K562 (cell line): Measurements from ENCODE around the gene OSBPL10. TPM values are rescaled to one million over a fixed set of nuclear protein-coding genes. Genes with fewer than 3 reads are reported as not detected.

Experiments
- ATAC-seq: fragments of 200-7000 bp; cut with Tn5 transposase; 3 replicates; pipeline ENCODE4 v1.9.1; 2020; ENCODE audit warnings: moderate library complexity
- BruUV-seq: library from RNA; stranded (reverse); fragments of 400-500 nt; replicated peaks from 2 replicates; lab custom pipeline; 2021; lab: Mats Ljungman, UMichigan
- CTCF ChIA-PET: fragments of 300-600 bp; formaldehyde crosslinking; extraction: SDS; loops from one replicate; lab custom pipeline; 2021; ENCODE audit warnings: low intra/inter-chr PET ratio; lab: Yijun Ruan, JAX
- POLR2A ChIA-PET: fragments of 300-600, 350-650 bp; sonication (Branson Sonifier 250); formaldehyde crosslinking; extraction: SDS; loops from one replicate; lab custom pipeline; 2021; ENCODE audit warnings: antibody characterized with exemption, inconsistent platforms; lab: Yijun Ruan, JAX
- DNase-seq, 4 experiments: peaks; one replicate each; pipeline versions ENCODE4 v3.0.0 to v3.0.0-alpha.2; 2011 to 2018; ENCODE audit warnings: low spot score in 3 of 4, mixed read lengths in 3 of 4; ENCODE audit errors: extremely low read depth in 1 of 4
- FAIRE-seq: peaks from 2 replicates; lab custom pipeline; 2011; peaks lifted over from hg19 to GRCh38; lab: Jason Lieb, UNC
- H2AFZ ChIP-seq: 2 replicates; pipeline ENCODE4 v1.6.0; 2011; ENCODE audit warnings: low read depth, low read length, control low read depth, inconsistent platforms
- H3K27ac ChIP-seq: fragments of 200-600 bp; 3 replicates; pipeline ENCODE4 v1.8.0; 2011; ENCODE audit warnings: low read depth, mild to moderate bottlenecking, control low read depth, inconsistent platforms, low read length, moderate library complexity, mixed read lengths; ENCODE audit errors: extremely low read depth
- H3K27me3 ChIP-seq, 2 experiments: fragments of 300-600 bp in 1 of 2; 2 replicates in 1 of 2; 3 replicates in 1 of 2; pipeline versions ENCODE4 v1.6.0 to v1.8.0; 2011; ENCODE audit warnings: inconsistent platforms in 2 of 2, low read length in 2 of 2, mild to moderate bottlenecking in 1 of 2, mixed read lengths in 1 of 2, moderate library complexity in 1 of 2; ENCODE audit not compliant: control insufficient read depth in 2 of 2, insufficient read depth in 2 of 2
- H3K36me3 ChIP-seq: fragments of 300-600 bp; 3 replicates; pipeline ENCODE4 v1.8.0; 2011; ENCODE audit warnings: mild to moderate bottlenecking, low read length, inconsistent platforms; ENCODE audit not compliant: control insufficient read depth, insufficient read depth
- H3K4me1 ChIP-seq, 2 experiments: fragments of 200-600 bp in 1 of 2; replicated peaks in 1 of 2; 2 replicates in 1 of 2; 3 replicates in 1 of 2; pipeline versions ENCODE4 v1.5.1 to v1.8.0; 2011; ENCODE audit warnings: inconsistent platforms in 2 of 2, low read length in 2 of 2, mild to moderate bottlenecking in 1 of 2, mixed read lengths in 1 of 2, moderate library complexity in 1 of 2; ENCODE audit not compliant: control insufficient read depth in 2 of 2, insufficient read depth in 2 of 2
- H3K4me2 ChIP-seq: 2 replicates; pipeline ENCODE4 v1.6.1; 2011; ENCODE audit warnings: low read length, control low read depth, inconsistent platforms, mixed read lengths; ENCODE audit not compliant: insufficient read depth
- H3K4me3 ChIP-seq: fragments of 200-600 bp; sonication (generic), shearing (Covaris generic); 2 replicates; pipeline ENCODE4 v1.5.1; 2016; ENCODE audit warnings: control low read depth, inconsistent platforms
- H3K79me2 ChIP-seq: fragments of 200-600 bp; 3 replicates; pipeline ENCODE4 v1.8.0; 2011; ENCODE audit warnings: low read length, inconsistent platforms; ENCODE audit not compliant: control insufficient read depth, insufficient read depth
- H3K9ac ChIP-seq, 2 experiments: 2 replicates each; pipeline versions ENCODE4 v1.6.0 to v1.6.1; 2011; ENCODE audit warnings: low read depth in 2 of 2, low read length in 2 of 2, control low read depth in 1 of 2, inconsistent platforms in 1 of 2, mild to moderate bottlenecking in 1 of 2, mixed read lengths in 1 of 2; ENCODE audit not compliant: insufficient read depth in 1 of 2
- H3K9me1 ChIP-seq: one replicate; pipeline ENCODE4 v1.6.0; 2011; ENCODE audit warnings: inconsistent platforms, mild to moderate bottlenecking, low read length, moderate library complexity; ENCODE audit not compliant: control insufficient read depth, insufficient read depth
- H3K9me3 ChIP-seq: replicated peaks from 2 replicates; pipeline ENCODE4 v1.5.1; 2011; ENCODE audit warnings: low read depth, low read length, inconsistent platforms; ENCODE audit not compliant: control insufficient read depth, insufficient read depth
- H4K20me1 ChIP-seq: replicated peaks from 2 replicates; pipeline ENCODE4 v1.6.1; 2011; ENCODE audit warnings: low read length, inconsistent platforms, mixed read lengths; ENCODE audit not compliant: control insufficient read depth, insufficient read depth
- ETS2 ChIP-seq: IDR thresholded peaks from 2 replicates; pipeline ENCODE4 v1.6.1; 2016; ENCODE audit warnings: borderline replicate concordance, missing genetic modification characterization, mild to moderate bottlenecking, moderate library complexity, missing compliant biosample characterization; ENCODE audit not compliant: poor library complexity, severe bottlenecking
- GTF2E2 ChIP-seq: fragments of 200-800 bp; sonication (Bioruptor generic); IDR thresholded peaks from 2 replicates; pipeline ENCODE4 v1.6.1; 2016; ENCODE audit warnings: missing genetic modification characterization, missing compliant biosample characterization
- U2AF2 ChIP-seq: fragments of 200-400 bp; formaldehyde crosslinking; optimal IDR thresholded peaks from 2 replicates; pipeline ENCODE3; 2017; ENCODE audit warnings: low read depth, mild to moderate bottlenecking, low read length
- ZNF507 ChIP-seq: conservative IDR thresholded peaks from 2 replicates; pipeline ENCODE4 v1.6.1; 2017; ENCODE audit warnings: missing genetic modification characterization, missing compliant biosample characterization
- WGBS: fragments of 100-300 bp; shearing (Covaris generic); methylation state at CpG from one replicate; pipeline ENCODE4 v1.1.6; 2016; ENCODE audit warnings: low coverage, mixed read lengths; ENCODE audit not compliant: insufficient coverage; ENCODE audit errors: missing lambda C conversion rate; 5-methylcytosine and 5-hydroxymethylcytosine counted together
- in situ Hi-C: fragments of 300-500 bp; cut with MboI; formaldehyde crosslinking; loops from 4 replicates; pipeline ENCODE4 v1.15.0; 2018; ENCODE audit warnings: inconsistent platforms, mixed read lengths
- intact Hi-C: fragments of 100-400 bp; cut with micrococcal nuclease; formaldehyde crosslinking; loops from 2 replicates; pipeline ENCODE4 v1.14.2; 2022
- polyA plus RNA-seq, 8 experiments: library from polyadenylated mRNA; depleted of rRNA in 4 of 8; stranded (reverse) in 5 of 8; unstranded in 3 of 8; fragments of >200 nt; fragmentation: Nextera tagmentation in 2 of 8; fragmentation: Illumina TruSeq in 1 of 8; extraction: Ambion mirVana in 2 of 8; extraction: Trizol in 1 of 8; gene quantifications; 2 replicates each; pipeline versions ENCODE4 v1.2.1 to v1.2.3, GENCODE V29; 2011 to 2014; ENCODE audit warnings: inconsistent platforms in 1 of 8, missing spikeins in 1 of 8
- total RNA-seq, 7 experiments: library from RNA; depleted of rRNA in 6 of 7; stranded (reverse); fragments of >200 nt in 6 of 7; fragmentation: Illumina TruSeq in 2 of 7; extraction: Trizol in 2 of 7; gene quantifications; 2 replicates each; pipeline versions ENCODE4 v1.2.1 to v1.2.3, GENCODE V29; 2011 to 2021; ENCODE audit warnings: low replicate concordance in 1 of 7
- TF ChIP-seq, protein P1 (sequence below): fragments of 450-650 bp; IDR thresholded peaks from 2 replicates; pipeline ENCODE4 v1.7.1; 2018; ENCODE audit warnings: mild to moderate bottlenecking, low read depth; ENCODE audit not compliant: partially characterized antibody

OSBPL10 gene
- total and polyA plus RNA-seq, 9 of the 15 experiments (the other 6 are each of a cell fraction or from before 2014, with no cell fraction given): 0.03 to 0.19 (median 0.14) TPM; not detected in 2

DNA sequence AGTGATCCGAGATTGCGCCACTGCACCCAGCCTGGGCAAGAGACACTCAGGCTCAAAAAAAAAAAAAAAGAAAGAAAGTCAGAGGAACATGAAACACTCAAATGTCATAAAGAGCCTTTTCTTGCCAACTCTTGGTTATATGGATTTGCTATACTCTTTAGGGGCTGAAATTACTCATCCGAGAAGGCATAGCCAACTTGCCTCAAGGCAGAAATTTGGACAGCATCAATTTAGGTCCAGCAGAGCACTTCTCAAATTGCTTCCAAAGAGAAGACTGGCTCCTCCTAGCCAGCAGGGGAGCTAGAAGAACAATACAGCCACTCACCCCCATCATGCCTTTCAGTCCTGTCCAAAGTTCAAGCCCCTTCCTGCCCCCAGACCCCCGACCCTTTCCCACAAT, 43.8 kb downstream of the OSBPL10 start:
- H3K27ac ChIP-seq: no peak overlapping the region
- H3K79me2 ChIP-seq: no peaks in the 10 kb centered on the region
- TF ChIP-seq, protein P1, sequence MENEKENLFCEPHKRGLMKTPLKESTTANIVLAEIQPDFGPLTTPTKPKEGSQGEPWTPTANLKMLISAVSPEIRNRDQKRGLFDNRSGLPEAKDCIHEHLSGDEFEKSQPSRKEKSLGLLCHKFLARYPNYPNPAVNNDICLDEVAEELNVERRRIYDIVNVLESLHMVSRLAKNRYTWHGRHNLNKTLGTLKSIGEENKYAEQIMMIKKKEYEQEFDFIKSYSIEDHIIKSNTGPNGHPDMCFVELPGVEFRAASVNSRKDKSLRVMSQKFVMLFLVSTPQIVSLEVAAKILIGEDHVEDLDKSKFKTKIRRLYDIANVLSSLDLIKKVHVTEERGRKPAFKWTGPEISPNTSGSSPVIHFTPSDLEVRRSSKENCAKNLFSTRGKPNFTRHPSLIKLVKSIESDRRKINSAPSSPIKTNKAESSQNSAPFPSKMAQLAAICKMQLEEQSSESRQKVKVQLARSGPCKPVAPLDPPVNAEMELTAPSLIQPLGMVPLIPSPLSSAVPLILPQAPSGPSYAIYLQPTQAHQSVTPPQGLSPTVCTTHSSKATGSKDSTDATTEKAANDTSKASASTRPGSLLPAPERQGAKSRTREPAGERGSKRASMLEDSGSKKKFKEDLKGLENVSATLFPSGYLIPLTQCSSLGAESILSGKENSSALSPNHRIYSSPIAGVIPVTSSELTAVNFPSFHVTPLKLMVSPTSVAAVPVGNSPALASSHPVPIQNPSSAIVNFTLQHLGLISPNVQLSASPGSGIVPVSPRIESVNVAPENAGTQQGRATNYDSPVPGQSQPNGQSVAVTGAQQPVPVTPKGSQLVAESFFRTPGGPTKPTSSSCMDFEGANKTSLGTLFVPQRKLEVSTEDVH: no peak
- TF ChIP-seq ZNF507 (tag) (no peak), ETS2 (tag) (no peak), GTF2E2 (tag) (no peak), U2AF2 (no peak)
- no peak overlapping the region for H3K9ac ChIP-seq
- H3K9me1 ChIP-seq: no peaks in the 10 kb centered on the region
- no peak overlapping the region for H3K4me3 ChIP-seq
- H3K36me3 ChIP-seq: no peaks in the 10 kb centered on the region
- ChIA-PET CTCF (no interaction called here), POLR2A (interaction anchor here (1.8 kb wide), 1 partner anchor 10 kb away, joined by 5 read pairs; no protein-coding TSS in a partner anchor)
- ATAC-seq: no peak
- no peak for FAIRE-seq
- in situ Hi-C loops: no loop called here
- DNase-seq: no peak
- H2AFZ ChIP-seq: no peak overlapping the region
- H3K4me2 ChIP-seq: no peak overlapping the region
- H3K9me3 ChIP-seq: no peaks in the 10 kb centered on the region
- no peaks in the 10 kb centered on the region for H3K4me1 ChIP-seq
- no TSS peak for BruUV-seq
- H3K27me3 ChIP-seq: no peaks in the 10 kb centered on the region
- H4K20me1 ChIP-seq: no peaks in the 10 kb centered on the region
- 0% methylated on average over 4 of the region's 4 CpGs for WGBS
- intact Hi-C loops: no loop called here
